Mesendoderm (in vitro differentiated cells): Measurements from ENCODE around the gene CFB.

Experiments used
- DNase-seq: peaks from one replicate; pipeline ENCODE4 v3.0.0; 2013
- H2AK5ac ChIP-seq: 2 replicates; pipeline ENCODE4 v1.6.1; 2013; ENCODE audit warnings: low read length, inconsistent platforms
- H2BK120ac ChIP-seq: 2 replicates; pipeline ENCODE4 v1.6.1; 2013; ENCODE audit warnings: low read depth, mild to moderate bottlenecking, low read length, moderate library complexity, mixed read lengths
- H2BK15ac ChIP-seq: replicated peaks from 2 replicates; pipeline ENCODE4 v1.6.1; 2013; ENCODE audit warnings: low read depth, mild to moderate bottlenecking, moderate library complexity
- H2BK5ac ChIP-seq: 2 replicates; pipeline ENCODE4 v1.6.1; 2013; ENCODE audit warnings: low read length, inconsistent platforms
- H3K18ac ChIP-seq: 2 replicates; pipeline ENCODE4 v1.6.1; 2013; ENCODE audit warnings: mild to moderate bottlenecking, low read length, mixed read lengths
- H3K23ac ChIP-seq: one replicate; pipeline ENCODE4 v1.6.1; 2013; ENCODE audit warnings: low read length
- H3K27ac ChIP-seq: 2 replicates; pipeline ENCODE4 v1.5.1; 2013; ENCODE audit warnings: low read depth, mild to moderate bottlenecking, inconsistent platforms, low read length, moderate library complexity
- H3K27me3 ChIP-seq: 2 replicates; pipeline ENCODE4 v1.6.1; 2013; ENCODE audit warnings: low read length, control low read depth, mild to moderate bottlenecking, inconsistent platforms; ENCODE audit not compliant: insufficient read depth, poor library complexity
- H3K36me3 ChIP-seq: 2 replicates; pipeline ENCODE4 v1.6.1; 2013; ENCODE audit warnings: low read length, inconsistent platforms; ENCODE audit not compliant: control insufficient read depth, insufficient read depth
- H3K4ac ChIP-seq: one replicate; pipeline ENCODE4 v1.6.1; 2013; ENCODE audit warnings: low read depth, mild to moderate bottlenecking, low read length, moderate library complexity
- H3K4me1 ChIP-seq: 2 replicates; pipeline ENCODE4 v1.6.1; 2013; ENCODE audit warnings: low read depth, low read length, inconsistent platforms; ENCODE audit not compliant: control insufficient read depth
- H3K4me2 ChIP-seq: 2 replicates; pipeline ENCODE4 v1.6.1; 2013; ENCODE audit warnings: low read length
- H3K4me3 ChIP-seq: 2 replicates; pipeline ENCODE4 v1.5.1; 2013; ENCODE audit warnings: mild to moderate bottlenecking, low read length
- H3K56ac ChIP-seq: one replicate; pipeline ENCODE4 v1.6.1; 2013; ENCODE audit warnings: low read length
- H3K79me1 ChIP-seq: 2 replicates; pipeline ENCODE4 v1.6.1; 2013; ENCODE audit warnings: low read length, inconsistent platforms
- H3K79me2 ChIP-seq: 2 replicates; pipeline ENCODE4 v1.6.1; 2013; ENCODE audit warnings: mild to moderate bottlenecking, low read length; ENCODE audit not compliant: control insufficient read depth, insufficient read depth
- H3K9ac ChIP-seq: 2 replicates; pipeline ENCODE4 v1.6.1; 2013; ENCODE audit warnings: low read length, inconsistent platforms
- H4K5ac ChIP-seq: one replicate; pipeline ENCODE4 v1.6.1; 2013; ENCODE audit warnings: low read length
- H4K8ac ChIP-seq: one replicate; pipeline ENCODE4 v1.6.1; 2013; ENCODE audit warnings: low read depth, mild to moderate bottlenecking, control low read depth, low read length, moderate library complexity
- WGBS: extraction: QIAGEN DNeasy Blood & Tissue Kit; methylation state at CpG from one replicate; pipeline ENCODE4 v1.1.7; 2013; ENCODE audit warnings: low lambda C conversion rate, missing lambda C conversion rate; ENCODE audit not compliant: insufficient coverage; ENCODE audit errors: extremely low coverage; 5-methylcytosine and 5-hydroxymethylcytosine counted together

CFB gene

GRCh38 chr6:31954511-31954910, 8.6 kb downstream of the CFB start:
- Histone ChIP-seq H2AK5ac (no peak overlapping the region), H3K4ac (no peak overlapping the region), H3K56ac (no peak overlapping the region), H3K79me1 (peaks cover 14% of the 10 kb centered on the region), H4K5ac (no peak overlapping the region), H2BK15ac (no peak overlapping the region), H3K23ac (no peak overlapping the region), H4K8ac (no peak overlapping the region), H3K4me2 (no peak overlapping the region), H3K27me3 (no peaks in the 10 kb centered on the region), H3K9ac (no peak overlapping the region), H2BK5ac (no peak overlapping the region), H3K4me1 (peaks cover 4% of the 10 kb centered on the region), H3K79me2 (peaks cover 14% of the 10 kb centered on the region), H2BK120ac (no peak overlapping the region), H3K36me3 (peaks cover 6% of the 10 kb centered on the region), H3K27ac (no peak overlapping the region), H3K4me3 (no peak overlapping the region), H3K18ac (no peak overlapping the region)
- no CpG with 5 or more reads among the region's 28 CpGs for WGBS
- DNase-seq, result no peak

- Histone ChIP-seq H3K79me2 (peaks cover 18% of the 10 kb centered on the region), H3K4me3 (no peak overlapping the region), H3K36me3 (peaks cover 6% of the 10 kb centered on the region), H2BK15ac (no peak overlapping the region), H3K27ac (no peak overlapping the region), H3K4ac (no peak overlapping the region), H4K5ac (no peak overlapping the region), H3K79me1 (peaks cover 18% of the 10 kb centered on the region), H3K56ac (no peak overlapping the region), H3K4me1 (peaks cover 5% of the 10 kb centered on the region), H3K27me3 (no peaks in the 10 kb centered on the region), H2BK5ac (no peak overlapping the region), H3K9ac (no peak overlapping the region), H3K23ac (no peak overlapping the region), H3K4me2 (no peak overlapping the region), H2BK120ac (no peak overlapping the region), H3K18ac (no peak overlapping the region), H2AK5ac (no peak overlapping the region), H4K8ac (no peak overlapping the region)
- WGBS, result no CpG with 5 or more reads among the region's 3 CpGs
- DNase-seq, result no peak
Measured at GRCh38 chr6:31956796-31957195, 10.9 kb downstream of the CFB start.

GRCh38 chr6:31958412-31958740, 12.5 kb downstream of the CFB start:
- Histone ChIP-seq H4K5ac (no peak overlapping the region), H2BK5ac (no peak overlapping the region), H3K4me3 (peak overlapping the region; percentile 92), H3K4ac (no peak overlapping the region), H2BK120ac (no peak overlapping the region), H3K56ac (peak overlapping the region; percentile 90), H3K36me3 (peaks cover 6% of the 10 kb centered on the region), H2AK5ac (peak overlapping the region; percentile 31), H3K79me2 (peaks cover 18% of the 10 kb centered on the region), H2BK15ac (no peak overlapping the region), H3K27ac (no peak overlapping the region), H3K23ac (no peak overlapping the region), H3K9ac (peak overlapping the region; percentile 88), H3K79me1 (peaks cover 18% of the 10 kb centered on the region), H3K4me2 (peak overlapping the region; percentile 94), H3K18ac (no peak overlapping the region), H4K8ac (no peak overlapping the region), H3K4me1 (peaks cover 5% of the 10 kb centered on the region), H3K27me3 (no peaks in the 10 kb centered on the region)
- no peak for DNase-seq
- no CpG with 5 or more reads among the region's 11 CpGs for WGBS

GRCh38 chr6:31958741-31959739, 13.1 kb downstream of the CFB start, which contains the start of the genes NELFE and SKIC2:
NELFE (minus strand) TSS chr6:31958971; CDS start chr6:31958446, 525 bp downstream.
SKIC2 (plus strand) TSS chr6:31959175; CDS start chr6:31959193, 18 bp downstream.
- H3K56ac ChIP-seq, result peak within 1 kb of the TSS; percentile 94
- no peak within 1 kb of the TSS for H4K8ac ChIP-seq
- H3K4me2 ChIP-seq, result peak within 1 kb of the TSS; percentile 100
- peaks cover 4% of the 10 kb centered on the region for H3K36me3 ChIP-seq
- H3K9ac ChIP-seq, result peak within 1 kb of the TSS; percentile 88
- peaks cover 18% of the 10 kb centered on the region for H3K79me2 ChIP-seq
- no peaks in the 10 kb centered on the region for H3K27me3 ChIP-seq
- DNase-seq, result peak; percentile 99
- no peak within 1 kb of the TSS for H2BK5ac ChIP-seq
- H2AK5ac ChIP-seq, result peak within 1 kb of the TSS; percentile 91
- no CpG with 5 or more reads among the region's 59 CpGs for WGBS
- H3K18ac ChIP-seq, result no peak within 1 kb of the TSS
- H2BK15ac ChIP-seq, result no peak within 1 kb of the TSS
- peak within 1 kb of the TSS; percentile 92 for H3K4me3 ChIP-seq
- H3K23ac ChIP-seq, result no peak within 1 kb of the TSS
- H4K5ac ChIP-seq, result no peak within 1 kb of the TSS
- H3K27ac ChIP-seq, result no peak within 1 kb of the TSS
- H3K79me1 ChIP-seq, result peaks cover 18% of the 10 kb centered on the region
- H2BK120ac ChIP-seq, result no peak within 1 kb of the TSS
- H3K4ac ChIP-seq, result peak within 1 kb of the TSS; percentile 6
- H3K4me1 ChIP-seq, result peaks cover 5% of the 10 kb centered on the region

- H4K5ac ChIP-seq, result no peak overlapping the region
- DNase-seq, result no peak
- peaks cover 18% of the 10 kb centered on the region for H3K79me2 ChIP-seq
- no CpG with 5 or more reads among the region's 12 CpGs for WGBS
- H3K18ac ChIP-seq, result no peak overlapping the region
- peaks cover 18% of the 10 kb centered on the region for H3K79me1 ChIP-seq
- H2AK5ac ChIP-seq, result no peak overlapping the region
- no peak overlapping the region for H2BK120ac ChIP-seq
- H2BK15ac ChIP-seq, result no peak overlapping the region
- H3K36me3 ChIP-seq, result peaks cover 5% of the 10 kb centered on the region
- no peaks in the 10 kb centered on the region for H3K27me3 ChIP-seq
- H3K23ac ChIP-seq, result no peak overlapping the region
- no peak overlapping the region for H3K56ac ChIP-seq
- no peak overlapping the region for H3K4ac ChIP-seq
- peaks cover 5% of the 10 kb centered on the region for H3K4me1 ChIP-seq
- no peak overlapping the region for H3K27ac ChIP-seq
- no peak overlapping the region for H2BK5ac ChIP-seq
- H3K4me2 ChIP-seq, result no peak overlapping the region
- H4K8ac ChIP-seq, result no peak overlapping the region
- no peak overlapping the region for H3K9ac ChIP-seq
- no peak overlapping the region for H3K4me3 ChIP-seq
Measured at GRCh38 chr6:31961616-31962015, 15.7 kb downstream of the CFB start.
